ENCODE data around the gene PTPRT.

PTPRT gene

GRCh38 chr20:42886801-42887200 is 302.9 kb downstream of the PTPRT start:
- H3K9me3 ChIP-seq (ENCODE audit: low read length) = no peaks in the 10 kb centered on the region

GRCh38 chr20:42886046-42886445 is 303.7 kb downstream of the PTPRT start:
- no peak overlapping the region for H2AFZ ChIP-seq (ENCODE audit: low read depth, low read length)
- no peak overlapping the region for H3K4me3 ChIP-seq (ENCODE audit: low read length)
- no peaks in the 10 kb centered on the region for H3K4me1 ChIP-seq (ENCODE audit: insufficient read depth, low read length)
- no peaks in the 10 kb centered on the region for H3K9me3 ChIP-seq (ENCODE audit: low read length)
- H3K36me3 ChIP-seq (ENCODE audit: insufficient read depth, low read length) = no peaks in the 10 kb centered on the region
- H3K27me3 ChIP-seq (ENCODE audit: insufficient read depth, low read length) = no peaks in the 10 kb centered on the region

More at GRCh38 chr20:42886801-42887200, 302.9 kb downstream of the PTPRT start:
- H3K4me3 ChIP-seq (ENCODE audit: low read length) = no peak overlapping the region
- no peaks in the 10 kb centered on the region for H3K27me3 ChIP-seq (ENCODE audit: insufficient read depth, low read length)
- H3K36me3 ChIP-seq (ENCODE audit: insufficient read depth, low read length) = no peaks in the 10 kb centered on the region
- no peak overlapping the region for H2AFZ ChIP-seq (ENCODE audit: low read depth, low read length)
- no peaks in the 10 kb centered on the region for H3K4me1 ChIP-seq (ENCODE audit: insufficient read depth, low read length)

- no peaks in the 10 kb centered on the region for H3K27me3 ChIP-seq (ENCODE audit: insufficient read depth, low read length)
- no peaks in the 10 kb centered on the region for H3K4me1 ChIP-seq (ENCODE audit: insufficient read depth, low read length)
Measured at GRCh38 chr20:42875581-42875980, 314.1 kb downstream of the PTPRT start.

DNA sequence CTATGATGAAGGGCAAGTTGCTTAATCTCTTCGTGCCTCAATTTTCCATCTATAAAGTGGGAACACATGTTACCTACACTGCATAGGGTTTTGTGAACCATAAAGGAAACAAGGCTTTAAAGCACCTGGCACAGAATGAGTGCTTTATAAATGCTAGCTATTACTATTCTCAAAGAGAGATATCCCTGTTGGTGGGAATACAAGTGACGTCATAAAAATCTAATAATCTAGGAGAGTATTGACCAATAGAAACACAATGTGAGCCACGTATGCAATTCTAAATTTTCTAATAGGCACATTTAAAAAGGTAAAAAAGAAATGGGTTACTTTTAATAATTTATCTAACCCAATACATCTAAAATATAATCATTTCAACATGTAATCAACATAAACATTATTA is 316.4 kb downstream of the PTPRT start:
- no peaks in the 10 kb centered on the region for H3K9me3 ChIP-seq (ENCODE audit: low read length)
- H3K4me3 ChIP-seq (ENCODE audit: low read length) = no peak overlapping the region
- H3K36me3 ChIP-seq (ENCODE audit: insufficient read depth, low read length) = no peaks in the 10 kb centered on the region
- H3K27me3 ChIP-seq (ENCODE audit: insufficient read depth, low read length) = no peaks in the 10 kb centered on the region
- H2AFZ ChIP-seq (ENCODE audit: low read depth, low read length) = no peak overlapping the region
- no peaks in the 10 kb centered on the region for H3K4me1 ChIP-seq (ENCODE audit: insufficient read depth, low read length)

More at GRCh38 chr20:42875581-42875980, 314.1 kb downstream of the PTPRT start:
- no peaks in the 10 kb centered on the region for H3K9me3 ChIP-seq (ENCODE audit: low read length)
- H3K4me3 ChIP-seq (ENCODE audit: low read length) = no peak overlapping the region
- H2AFZ ChIP-seq (ENCODE audit: low read depth, low read length) = no peak overlapping the region
- H3K36me3 ChIP-seq (ENCODE audit: insufficient read depth, low read length) = no peaks in the 10 kb centered on the region

DNA sequence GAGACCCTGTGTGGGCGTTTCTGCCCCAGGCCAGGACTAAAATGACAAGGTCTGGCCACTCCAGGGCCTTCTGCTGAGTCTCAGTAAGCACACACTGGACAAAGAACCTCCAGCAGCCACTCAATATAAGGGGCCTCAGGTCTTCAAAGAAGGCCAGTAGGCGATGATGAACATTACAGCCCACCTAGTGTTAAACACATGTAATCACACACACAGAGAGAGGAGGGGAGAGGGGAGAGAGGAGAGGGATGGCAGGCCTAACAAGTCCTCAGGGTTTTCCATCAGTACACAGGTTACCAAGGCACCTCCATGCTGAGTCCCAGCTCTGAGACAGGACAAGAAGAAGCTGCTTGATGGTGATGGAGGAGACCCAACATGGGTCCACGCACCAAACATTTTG is 325.6 kb downstream of the PTPRT start:
- Histone ChIP-seq H3K36me3 (ENCODE audit: insufficient read depth, low read length) (no peaks in the 10 kb centered on the region), H3K4me1 (ENCODE audit: insufficient read depth, low read length) (no peaks in the 10 kb centered on the region), H3K4me3 (ENCODE audit: low read length) (no peak overlapping the region), H3K27me3 (ENCODE audit: insufficient read depth, low read length) (no peaks in the 10 kb centered on the region), H2AFZ (ENCODE audit: low read depth, low read length) (no peak overlapping the region), H3K9me3 (ENCODE audit: low read length) (no peaks in the 10 kb centered on the region)

- Histone ChIP-seq H2AFZ (ENCODE audit: low read depth, low read length) (no peak overlapping the region), H3K4me3 (ENCODE audit: low read length) (no peak overlapping the region), H3K36me3 (ENCODE audit: insufficient read depth, low read length) (no peaks in the 10 kb centered on the region), H3K4me1 (ENCODE audit: insufficient read depth, low read length) (no peaks in the 10 kb centered on the region), H3K9me3 (ENCODE audit: low read length) (no peaks in the 10 kb centered on the region), H3K27me3 (ENCODE audit: insufficient read depth, low read length) (no peaks in the 10 kb centered on the region)
Measured at GRCh38 chr20:42862446-42862845, 327.3 kb downstream of the PTPRT start.

DNA sequence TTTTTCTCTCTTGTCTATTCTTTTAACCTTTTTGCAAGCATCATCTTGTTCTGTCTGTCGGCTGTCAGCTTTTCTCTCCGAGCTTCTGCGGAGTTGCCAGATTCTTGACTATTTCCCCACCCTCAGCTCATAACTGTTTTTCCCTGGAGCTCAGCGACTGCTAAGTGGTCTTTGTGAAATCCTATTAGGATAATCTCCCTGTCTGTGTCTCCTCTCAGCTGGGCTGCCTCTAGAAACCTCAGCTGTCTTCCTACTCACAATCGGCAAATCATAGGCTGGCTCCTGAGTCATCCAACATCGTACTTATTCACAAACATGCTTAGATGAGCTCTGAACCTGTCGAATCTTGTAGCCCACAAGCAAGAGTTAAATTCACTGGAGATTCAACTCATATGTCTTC is 332.3 kb downstream of the PTPRT start:
- H3K27me3 ChIP-seq (ENCODE audit: insufficient read depth, low read length) = no peaks in the 10 kb centered on the region
- H3K36me3 ChIP-seq (ENCODE audit: insufficient read depth, low read length) = no peaks in the 10 kb centered on the region
- H3K4me1 ChIP-seq (ENCODE audit: insufficient read depth, low read length) = no peaks in the 10 kb centered on the region
- H2AFZ ChIP-seq (ENCODE audit: low read depth, low read length) = no peak overlapping the region
- no peak overlapping the region for H3K4me3 ChIP-seq (ENCODE audit: low read length)
- H3K9me3 ChIP-seq (ENCODE audit: low read length) = no peaks in the 10 kb centered on the region

DNA sequence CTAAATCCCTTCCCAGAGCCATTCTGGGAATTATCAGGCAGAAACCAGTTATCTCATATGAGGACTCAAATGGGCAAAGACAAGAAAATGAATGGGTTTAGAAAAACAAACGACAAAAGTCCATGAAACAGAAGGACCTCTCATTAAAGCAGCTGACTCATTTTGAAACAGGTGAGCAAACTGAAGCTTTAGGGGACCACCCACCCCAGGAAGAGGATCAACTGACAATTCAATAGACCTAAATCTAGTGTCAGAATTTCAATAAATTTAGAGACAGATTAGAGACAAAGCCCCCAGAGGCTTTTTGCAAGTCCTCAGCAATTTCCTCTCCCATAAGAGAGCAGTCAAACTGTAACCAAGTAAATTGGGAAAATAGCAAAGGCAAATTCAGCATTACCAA is 333.8 kb downstream of the PTPRT start:
- Histone ChIP-seq H3K27me3 (ENCODE audit: insufficient read depth, low read length) (no peaks in the 10 kb centered on the region), H3K4me1 (ENCODE audit: insufficient read depth, low read length) (no peaks in the 10 kb centered on the region), H3K9me3 (ENCODE audit: low read length) (no peaks in the 10 kb centered on the region), H3K36me3 (ENCODE audit: insufficient read depth, low read length) (no peaks in the 10 kb centered on the region), H2AFZ (ENCODE audit: low read depth, low read length) (no peak overlapping the region), H3K4me3 (ENCODE audit: low read length) (no peak overlapping the region)

- Histone ChIP-seq H2AFZ (ENCODE audit: low read depth, low read length) (no peak overlapping the region), H3K27me3 (ENCODE audit: insufficient read depth, low read length) (no peaks in the 10 kb centered on the region)
Measured at GRCh38 chr20:42852691-42853090, 337.0 kb downstream of the PTPRT start.

DNA sequence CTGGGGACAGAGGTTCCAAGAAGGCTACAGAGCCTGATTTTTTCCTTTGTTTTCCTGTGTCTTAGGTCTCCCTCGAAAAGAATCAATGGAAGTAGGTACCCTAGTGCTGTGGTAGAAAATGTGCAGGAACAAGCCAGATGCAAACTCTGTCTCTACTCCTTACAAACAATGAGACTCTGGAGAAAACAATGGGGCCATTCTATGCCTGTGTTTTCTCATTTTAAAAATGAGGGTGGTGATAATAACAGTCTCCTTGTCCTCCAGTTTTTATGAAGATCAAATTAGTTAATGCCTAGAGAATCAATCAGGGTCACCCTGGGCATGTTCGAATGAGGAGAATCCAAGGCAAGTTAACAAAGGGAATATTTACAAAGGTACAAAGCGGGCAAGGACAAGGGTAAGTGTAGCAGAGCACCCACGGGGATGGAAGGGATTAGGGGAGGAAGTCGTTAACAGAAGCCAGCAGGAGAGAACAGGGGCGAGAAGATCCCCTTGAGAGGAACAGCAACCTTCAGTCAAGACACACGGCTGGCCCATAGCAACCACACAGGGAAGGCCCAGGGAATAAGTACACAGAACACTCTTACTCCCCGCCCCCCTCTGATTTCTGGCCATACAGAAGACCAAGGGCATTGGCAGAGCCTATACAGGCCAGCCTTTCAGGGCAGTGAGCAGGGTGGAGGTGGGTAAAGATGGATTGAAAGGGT is 342.8 kb downstream of the PTPRT start:
- H3K4me3 ChIP-seq (ENCODE audit: low read length) = no peak overlapping the region
- no peak overlapping the region for H2AFZ ChIP-seq (ENCODE audit: low read depth, low read length)
- H3K27me3 ChIP-seq (ENCODE audit: insufficient read depth, low read length) = no peaks in the 10 kb centered on the region
- no peaks in the 10 kb centered on the region for H3K9me3 ChIP-seq (ENCODE audit: low read length)
- H3K36me3 ChIP-seq (ENCODE audit: insufficient read depth, low read length) = no peaks in the 10 kb centered on the region
- H3K4me1 ChIP-seq (ENCODE audit: insufficient read depth, low read length) = no peaks in the 10 kb centered on the region

More at GRCh38 chr20:42852691-42853090, 337.0 kb downstream of the PTPRT start:
- Histone ChIP-seq H3K9me3 (ENCODE audit: low read length) (no peaks in the 10 kb centered on the region), H3K4me1 (ENCODE audit: insufficient read depth, low read length) (no peaks in the 10 kb centered on the region), H3K36me3 (ENCODE audit: insufficient read depth, low read length) (no peaks in the 10 kb centered on the region), H3K4me3 (ENCODE audit: low read length) (no peak overlapping the region)

DNA sequence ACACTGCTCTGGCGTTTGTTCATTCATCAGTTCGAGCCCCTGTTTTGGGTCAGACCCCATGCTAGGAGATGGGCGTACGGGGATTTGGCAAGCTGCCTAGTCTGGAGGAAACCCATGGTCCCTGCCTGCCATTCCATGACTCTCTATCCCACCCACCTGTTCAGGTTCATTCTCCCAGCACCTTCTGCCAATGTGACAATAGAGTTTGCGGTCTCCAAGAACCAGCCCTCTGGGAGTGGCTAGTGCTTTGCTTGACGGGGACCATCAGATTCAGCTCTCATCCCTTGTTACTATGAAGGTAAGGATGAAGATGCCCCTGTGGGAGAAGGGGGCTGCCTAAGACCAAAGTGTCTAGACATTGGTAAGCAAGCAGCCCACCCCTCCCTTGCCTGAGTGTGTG is 345.0 kb downstream of the PTPRT start:
- H3K4me3 ChIP-seq (ENCODE audit: low read length) = no peak overlapping the region
- H3K4me1 ChIP-seq (ENCODE audit: insufficient read depth, low read length) = no peaks in the 10 kb centered on the region
- no peaks in the 10 kb centered on the region for H3K9me3 ChIP-seq (ENCODE audit: low read length)
- H2AFZ ChIP-seq (ENCODE audit: low read depth, low read length) = no peak overlapping the region
- H3K27me3 ChIP-seq (ENCODE audit: insufficient read depth, low read length) = no peaks in the 10 kb centered on the region
- no peaks in the 10 kb centered on the region for H3K36me3 ChIP-seq (ENCODE audit: insufficient read depth, low read length)

DNA sequence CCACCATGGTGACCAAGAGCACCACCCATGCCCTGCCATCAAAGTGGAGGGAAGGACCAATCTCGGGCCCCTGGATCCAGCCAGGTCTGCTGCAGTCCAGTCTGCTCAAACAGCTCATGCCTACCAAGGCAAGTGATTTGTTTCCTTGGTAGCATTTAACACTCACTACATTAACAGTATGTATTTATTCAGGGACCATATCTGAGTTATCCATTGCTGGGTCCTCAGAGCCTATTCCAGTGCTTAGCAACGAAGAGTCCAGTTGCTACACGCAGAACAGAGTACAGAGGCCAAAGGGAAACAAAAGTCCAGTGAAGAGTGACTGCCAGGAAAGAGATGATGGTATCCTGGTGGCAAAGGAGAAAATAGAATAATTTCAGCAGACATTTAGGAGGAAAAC is 352.2 kb downstream of the PTPRT start:
- no peak overlapping the region for H3K4me3 ChIP-seq (ENCODE audit: low read length)
- no peaks in the 10 kb centered on the region for H3K4me1 ChIP-seq (ENCODE audit: insufficient read depth, low read length)
- no peak overlapping the region for H2AFZ ChIP-seq (ENCODE audit: low read depth, low read length)
- no peaks in the 10 kb centered on the region for H3K27me3 ChIP-seq (ENCODE audit: insufficient read depth, low read length)
- no peaks in the 10 kb centered on the region for H3K9me3 ChIP-seq (ENCODE audit: low read length)
- no peaks in the 10 kb centered on the region for H3K36me3 ChIP-seq (ENCODE audit: insufficient read depth, low read length)

DNA sequence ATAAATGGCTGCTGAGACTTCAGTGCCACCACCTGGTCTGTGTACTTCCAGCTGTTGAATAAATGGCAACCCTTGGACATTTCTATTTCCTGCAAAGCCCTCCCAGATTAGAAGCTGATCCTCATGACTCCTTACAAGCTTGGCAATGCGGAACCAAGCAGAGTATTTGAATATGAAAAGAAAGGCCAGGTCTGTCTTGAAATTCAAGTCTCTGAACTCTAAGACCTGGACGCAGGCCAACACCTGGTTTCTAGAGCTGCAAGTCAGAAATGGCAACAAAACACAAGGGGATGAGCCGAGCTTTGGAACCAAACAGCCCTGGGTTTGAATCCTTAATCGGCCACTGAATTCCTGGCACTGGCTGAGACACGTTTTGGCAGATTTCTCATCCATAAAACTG is 353.4 kb downstream of the PTPRT start:
- H2AFZ ChIP-seq (ENCODE audit: low read depth, low read length) = no peak overlapping the region
- no peaks in the 10 kb centered on the region for H3K36me3 ChIP-seq (ENCODE audit: insufficient read depth, low read length)
- no peaks in the 10 kb centered on the region for H3K9me3 ChIP-seq (ENCODE audit: low read length)
- H3K4me3 ChIP-seq (ENCODE audit: low read length) = no peak overlapping the region
- no peaks in the 10 kb centered on the region for H3K4me1 ChIP-seq (ENCODE audit: insufficient read depth, low read length)
- no peaks in the 10 kb centered on the region for H3K27me3 ChIP-seq (ENCODE audit: insufficient read depth, low read length)

DNA sequence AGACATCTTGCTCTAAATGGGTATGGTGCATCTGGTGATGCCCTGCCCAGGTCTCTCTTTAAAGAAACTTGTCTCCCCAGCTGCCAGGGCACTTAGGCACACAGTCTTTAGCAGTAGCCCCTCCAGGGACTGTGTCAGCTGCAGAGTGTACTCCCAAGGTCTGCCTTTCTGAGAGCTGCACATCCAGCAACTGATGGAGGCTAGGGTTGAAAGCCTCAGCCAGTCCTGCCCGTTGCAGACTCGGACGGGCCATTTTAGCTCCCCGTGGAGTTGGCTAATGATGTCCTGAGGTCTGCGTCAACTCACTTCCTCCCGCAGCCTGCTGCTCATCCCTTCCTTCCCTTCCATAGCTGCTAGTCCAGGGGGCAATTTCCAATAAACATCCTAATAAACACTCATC is 381.8 kb downstream of the PTPRT start:
- Histone ChIP-seq H2AFZ (ENCODE audit: low read depth, low read length) (no peak overlapping the region), H3K9me3 (ENCODE audit: low read length) (no peaks in the 10 kb centered on the region), H3K36me3 (ENCODE audit: insufficient read depth, low read length) (no peaks in the 10 kb centered on the region), H3K27me3 (ENCODE audit: insufficient read depth, low read length) (no peaks in the 10 kb centered on the region), H3K4me1 (ENCODE audit: insufficient read depth, low read length) (no peaks in the 10 kb centered on the region), H3K4me3 (ENCODE audit: low read length) (no peak overlapping the region)

Measured in neuron (in vitro differentiated cells).